GM19463 (cell line): ENCODE data around the gene CENPS.

Source experiments
- ATAC-seq: cut with Tn5 transposase; IDR thresholded peaks from one replicate; pipeline ENCODE4 v1.9.1; 2021; ENCODE audit warnings: mild to moderate bottlenecking, moderate library complexity; ENCODE audit not compliant: unreplicated experiment

CENPS gene

DNA sequence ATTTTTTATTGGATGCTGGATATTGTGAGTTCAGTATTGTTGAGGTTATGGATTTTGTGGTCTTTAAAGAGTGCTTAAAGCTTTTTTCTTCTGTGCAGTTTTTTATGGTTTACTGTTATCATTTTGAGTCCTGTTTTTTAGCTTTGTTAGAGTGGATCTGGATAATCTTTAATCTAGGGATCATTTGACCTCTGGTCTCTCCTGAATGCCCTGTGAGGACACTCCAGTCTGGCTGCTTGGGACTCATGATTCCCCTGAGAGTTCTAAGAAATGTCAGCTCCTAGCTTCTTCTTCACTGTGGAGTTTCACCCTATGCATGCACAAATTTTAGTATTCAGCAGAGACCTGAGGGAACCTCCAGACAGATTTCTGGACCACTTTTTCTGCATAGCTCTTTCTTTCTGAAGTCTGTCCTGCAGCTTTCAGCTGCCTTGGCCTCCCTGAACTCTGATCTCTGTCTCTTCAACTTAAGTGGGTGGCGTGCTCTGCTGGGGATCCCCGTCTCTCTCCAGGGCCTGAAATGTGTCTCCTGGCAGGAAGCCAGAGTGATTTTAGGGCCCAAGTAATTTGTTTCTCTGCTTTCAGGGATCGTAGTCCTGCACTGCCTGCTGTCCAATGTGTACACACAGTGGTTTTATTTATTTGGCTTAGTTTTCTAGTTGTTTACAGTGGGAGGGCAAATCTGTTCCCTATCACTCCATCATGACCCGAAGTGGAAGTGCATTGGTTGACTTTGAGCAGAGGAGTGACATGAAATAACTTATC lies 59.2 kb downstream of the CENPS start:
- no peak for ATAC-seq

GRCh38 chr1:10490286-10490970 lies 60.2 kb downstream of the CENPS start:
- no peak for ATAC-seq
